ENCODE results near the gene TMEM273.

- TF ChIP-seq CTCF (IDR thresholded peaks at IDR 0.05) (no peak), POLR2A (IDR thresholded peaks at IDR 0.05) (no peak)
Observed at GRCh38 chr10:49207936-49208487, 19.8 kb upstream of the TMEM273 start.

All from ovary (tissue), 3 donors.